K562 (cell line): ENCODE data around the gene ARHGAP26. TPM values are rescaled to one million over a fixed set of nuclear protein-coding genes. Genes with fewer than 3 reads are reported as not detected.

ENCODE experiments used
- CHD7 ChIP-seq: fragments of 200-600 bp; sonication (generic); IDR thresholded peaks from one replicate; pipeline ENCODE4 v1.6.1; 2012; ENCODE audit warnings: mild to moderate bottlenecking, low read depth, low read length, inconsistent platforms
- NCOA2 ChIP-seq, 2 experiments: fragments of 450-650 bp; IDR thresholded peaks; 2 replicates each; pipeline ENCODE4 v1.6.1; 2018; ENCODE audit warnings: mild to moderate bottlenecking in 2 of 2, moderate library complexity in 1 of 2; ENCODE audit not compliant: partially characterized antibody in 2 of 2
- polyA plus RNA-seq, 8 experiments: library from polyadenylated mRNA; depleted of rRNA in 4 of 8; stranded (reverse) in 5 of 8; unstranded in 3 of 8; fragments of >200 nt; fragmentation: Nextera tagmentation in 2 of 8; fragmentation: Illumina TruSeq in 1 of 8; extraction: Ambion mirVana in 2 of 8; extraction: Trizol in 1 of 8; gene quantifications; 2 replicates each; pipeline versions ENCODE4 v1.2.1 to v1.2.3, GENCODE V29; 2011 to 2014; ENCODE audit warnings: inconsistent platforms in 1 of 8, missing spikeins in 1 of 8
- total RNA-seq, 7 experiments: library from RNA; depleted of rRNA in 6 of 7; stranded (reverse); fragments of >200 nt in 6 of 7; fragmentation: Illumina TruSeq in 2 of 7; extraction: Trizol in 2 of 7; gene quantifications; 2 replicates each; pipeline versions ENCODE4 v1.2.1 to v1.2.3, GENCODE V29; 2011 to 2021; ENCODE audit warnings: low replicate concordance in 1 of 7

The ARHGAP26 gene
- total and polyA plus RNA-seq, 9 of the 15 experiments (the other 6 are each of a cell fraction or from before 2014, with no cell fraction given), result 0.13 to 1.1 (median 0.55) TPM

GRCh38 chr5:142976861-142977260, 206.7 kb downstream of the ARHGAP26 start (continued):
- no peak for TF ChIP-seq CHD7
- TF ChIP-seq NCOA2 (IDR thresholded peaks at IDR 0.05; ENCODE audit: partially characterized antibody in 2 of 2), result no peak
